Activated CD4-positive, alpha-beta T cell treated with anti-CD3 and anti-CD28 coated beads for 1 hour (primary cell): Measurements from ENCODE around the gene LRRC2.
"Not testable (repeated sequence)": the region's sequence is repeated elsewhere in the genome, so short reads cannot be mapped to it uniquely, and the experiment has no call there.

Source experiments
- DNase-seq: peaks from one replicate; pipeline ENCODE4 v3.0.0-alpha.2; 2020

The LRRC2 gene, protein sequence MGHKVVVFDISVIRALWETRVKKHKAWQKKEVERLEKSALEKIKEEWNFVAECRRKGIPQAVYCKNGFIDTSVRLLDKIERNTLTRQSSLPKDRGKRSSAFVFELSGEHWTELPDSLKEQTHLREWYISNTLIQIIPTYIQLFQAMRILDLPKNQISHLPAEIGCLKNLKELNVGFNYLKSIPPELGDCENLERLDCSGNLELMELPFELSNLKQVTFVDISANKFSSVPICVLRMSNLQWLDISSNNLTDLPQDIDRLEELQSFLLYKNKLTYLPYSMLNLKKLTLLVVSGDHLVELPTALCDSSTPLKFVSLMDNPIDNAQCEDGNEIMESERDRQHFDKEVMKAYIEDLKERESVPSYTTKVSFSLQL

DNA sequence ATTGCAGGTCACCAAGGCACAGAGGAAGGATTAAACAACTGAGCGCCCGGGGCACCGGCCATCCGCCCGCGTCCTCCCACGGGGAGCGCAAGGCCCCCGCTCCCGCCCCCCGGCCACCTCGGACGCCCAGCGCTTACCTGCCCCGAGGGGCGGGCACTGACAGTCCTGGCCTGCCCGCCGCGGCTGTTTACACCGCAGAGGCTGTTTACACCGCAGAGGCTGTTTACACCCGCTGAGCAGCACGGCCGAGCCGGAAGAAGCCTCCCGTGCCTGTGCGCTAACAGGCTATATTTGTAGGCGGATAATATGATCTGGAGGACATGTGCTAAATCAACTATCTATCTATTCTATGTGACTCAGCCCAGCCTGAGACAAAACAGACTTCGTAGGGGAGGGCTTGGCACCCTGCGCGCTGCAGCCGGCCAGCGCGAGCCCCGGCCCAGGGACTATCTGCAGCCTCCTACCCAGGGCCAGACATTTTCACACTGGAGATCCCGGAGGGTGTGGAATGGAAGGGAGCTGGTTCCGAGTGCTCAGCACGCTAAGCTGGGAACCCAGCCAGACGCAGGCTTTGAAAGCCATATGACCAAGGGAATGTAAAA is at the start of gene LRRC2:
Gene LRRC2 (minus strand): TSS at position 263 of the 602 bp plus-strand sequence. CDS start 14,711 bp downstream, outside the sequence.
- peak; percentile 18 for DNase-seq

DNA sequence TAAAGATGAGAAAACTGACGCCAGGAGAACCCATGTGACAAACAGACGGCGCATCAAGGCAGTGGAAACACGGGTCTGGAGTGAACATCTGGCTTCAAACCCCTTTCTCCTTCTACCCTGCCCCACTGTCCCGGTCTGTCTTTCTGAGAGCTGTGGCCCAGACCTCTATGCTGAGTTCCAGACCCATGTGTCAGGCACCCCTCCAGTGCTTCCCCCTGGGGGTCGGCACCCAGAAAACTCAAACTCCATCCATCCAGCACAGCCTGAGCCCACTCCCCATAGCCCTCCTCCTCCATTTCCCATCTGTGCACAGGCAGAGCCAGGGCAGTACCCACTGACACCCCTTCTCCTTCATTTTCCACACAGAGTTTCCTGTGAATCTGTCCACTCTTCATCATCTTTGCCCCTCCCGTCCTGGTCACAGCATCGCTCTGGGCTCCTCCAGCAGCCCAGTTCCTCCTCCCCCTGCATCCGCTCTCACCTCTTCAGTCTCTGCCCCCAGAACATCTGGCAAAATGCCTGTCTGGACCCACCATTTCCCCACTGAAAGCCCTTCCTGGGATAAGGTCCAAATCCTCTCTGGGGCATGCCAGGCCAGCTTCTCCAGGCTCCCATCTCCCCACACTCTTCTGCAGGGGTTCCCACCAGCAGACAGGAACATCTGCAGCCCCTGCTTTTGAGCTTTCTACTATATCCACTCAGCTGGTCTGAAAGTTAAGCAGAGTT is 49.1 kb upstream of the LRRC2 start:
- no peak for DNase-seq

DNA sequence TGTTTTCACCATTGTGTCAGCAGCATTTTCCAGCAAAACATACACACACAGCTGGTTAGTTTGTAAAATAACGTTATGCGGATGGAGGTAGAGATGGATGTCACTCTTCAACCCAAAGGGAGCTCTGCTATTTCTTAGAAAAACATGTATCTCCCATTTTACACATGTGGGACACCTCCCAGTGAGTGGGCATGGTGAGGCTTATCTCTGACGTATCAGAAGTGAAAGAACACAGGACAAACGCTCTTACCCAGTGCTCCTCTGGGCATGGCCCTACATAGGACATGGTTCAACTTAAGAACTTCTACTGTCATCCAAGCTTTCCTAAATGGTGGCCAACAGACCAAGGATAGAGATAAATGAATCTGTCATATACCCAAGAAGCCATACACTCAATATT is 48.3 kb upstream of the LRRC2 start:
- DNase-seq: no peak

DNA sequence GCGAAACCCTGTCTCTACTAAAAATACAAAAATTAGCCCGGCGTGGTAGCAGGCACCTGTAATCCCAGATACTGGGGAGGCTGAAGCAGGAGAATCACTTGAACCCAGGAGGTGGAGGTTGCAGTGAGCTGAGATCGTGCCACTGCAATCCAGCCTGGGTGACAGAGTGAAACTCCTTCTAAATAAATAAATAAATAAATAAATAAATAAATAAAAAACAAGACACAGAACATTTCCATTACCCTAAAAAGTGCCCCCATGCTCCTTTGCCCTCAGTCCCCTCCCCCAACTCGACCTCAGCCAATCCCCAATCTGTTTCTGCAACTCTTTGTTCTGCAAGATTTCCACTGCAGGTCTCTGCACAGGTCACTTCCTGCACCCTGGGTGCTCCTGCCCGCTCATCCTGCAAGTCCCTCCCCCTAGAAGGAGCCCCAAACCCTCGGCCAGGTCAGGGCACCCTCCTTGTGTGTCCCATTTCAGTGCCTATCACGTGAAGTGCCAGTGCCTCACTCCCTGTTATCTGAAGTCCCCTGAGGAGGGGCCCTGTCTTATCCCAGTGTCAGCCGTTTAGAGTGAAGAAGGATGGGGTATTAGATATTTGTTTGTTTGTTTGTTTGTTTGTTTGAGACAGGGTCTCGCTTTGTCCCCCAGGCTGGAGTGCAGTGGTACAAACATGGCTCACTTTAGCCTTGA is 47.4 kb upstream of the LRRC2 start:
- DNase-seq: no peak

DNA sequence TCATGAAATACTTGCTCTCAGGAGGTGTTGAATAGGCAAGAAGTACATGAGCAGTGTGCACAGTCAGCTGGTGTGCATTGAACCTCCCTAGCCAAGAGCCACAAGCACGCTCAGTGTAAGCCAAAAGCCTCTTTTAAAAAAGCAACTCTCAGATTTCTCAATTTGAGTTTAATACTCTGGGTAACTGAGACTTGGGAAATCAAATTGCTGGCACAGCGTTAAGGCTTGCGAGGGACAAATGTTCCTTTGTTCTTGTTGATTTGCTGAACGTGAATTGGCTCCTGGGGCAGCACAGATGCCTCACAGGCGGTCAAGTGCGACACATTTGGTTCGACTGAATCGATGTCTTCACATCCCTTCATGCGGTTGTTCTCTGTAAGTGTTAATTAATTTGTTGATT is 46.2 kb upstream of the LRRC2 start, which contains the start of gene FAM240A:
Gene FAM240A (plus strand): TSS at position 202 of the 400 bp plus-strand sequence. CDS start 159 bp downstream, at position 361.
- DNase-seq: no peak

DNA sequence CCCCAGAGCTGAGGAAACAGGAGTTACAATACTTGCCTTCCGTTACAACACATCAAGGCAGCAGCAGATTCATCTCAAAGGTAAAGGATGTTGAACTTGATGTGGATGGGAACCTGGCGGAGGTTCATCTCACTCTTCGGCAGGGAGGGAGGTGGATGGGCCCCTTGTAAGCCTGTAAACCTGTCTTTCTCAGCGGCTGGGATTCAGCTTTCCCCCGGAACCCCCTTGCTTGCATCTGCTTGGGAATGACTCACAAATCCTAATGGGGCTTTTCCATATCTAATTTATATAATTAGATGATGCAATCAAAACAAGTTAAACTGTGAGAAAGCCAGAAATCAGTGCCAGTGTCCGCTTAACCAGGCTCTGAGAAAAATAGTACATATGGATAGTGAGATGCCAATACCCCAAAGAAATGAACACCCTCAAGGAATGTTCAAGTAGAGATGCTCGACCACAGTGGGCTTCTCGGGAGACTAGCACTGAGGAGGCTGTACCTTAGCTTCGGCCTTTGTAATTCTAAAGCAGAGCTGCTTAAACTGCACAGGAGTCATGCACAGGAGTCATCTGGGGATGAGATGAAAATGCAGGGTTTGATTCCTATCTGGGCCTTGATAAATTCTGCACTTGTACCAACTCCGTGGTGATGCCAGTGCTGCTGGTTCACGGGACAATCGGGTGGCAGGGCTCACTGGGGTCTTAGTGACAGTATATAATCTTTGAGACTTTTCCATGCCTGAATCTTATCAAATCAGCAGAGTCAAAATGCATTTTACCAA is 44.0 kb upstream of the LRRC2 start:
- no peak for DNase-seq

DNA sequence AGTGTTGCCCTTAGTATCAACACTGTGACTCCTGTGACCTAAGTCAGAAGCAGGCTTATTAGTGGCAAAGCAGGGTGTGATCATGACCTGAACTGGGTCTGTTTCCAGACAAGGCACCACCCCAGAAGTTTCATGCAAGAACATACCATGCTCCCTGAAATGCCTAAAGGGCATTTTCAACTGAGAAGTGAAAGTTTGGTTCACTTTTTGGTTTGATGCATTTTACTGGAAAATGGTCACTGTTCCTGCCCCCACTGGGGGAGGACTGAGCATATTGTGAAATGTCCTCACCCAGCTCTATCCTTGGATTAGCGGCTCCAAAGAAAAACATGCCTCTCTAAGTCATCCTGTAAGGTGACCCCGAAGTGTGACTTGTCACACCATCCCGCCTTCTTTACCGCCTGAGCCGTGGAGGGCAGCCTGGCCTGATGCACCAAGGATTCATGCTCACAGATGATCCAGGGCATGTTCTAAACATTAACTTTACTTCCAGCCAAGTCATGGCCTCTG is 43.2 kb upstream of the LRRC2 start:
- no peak for DNase-seq

DNA sequence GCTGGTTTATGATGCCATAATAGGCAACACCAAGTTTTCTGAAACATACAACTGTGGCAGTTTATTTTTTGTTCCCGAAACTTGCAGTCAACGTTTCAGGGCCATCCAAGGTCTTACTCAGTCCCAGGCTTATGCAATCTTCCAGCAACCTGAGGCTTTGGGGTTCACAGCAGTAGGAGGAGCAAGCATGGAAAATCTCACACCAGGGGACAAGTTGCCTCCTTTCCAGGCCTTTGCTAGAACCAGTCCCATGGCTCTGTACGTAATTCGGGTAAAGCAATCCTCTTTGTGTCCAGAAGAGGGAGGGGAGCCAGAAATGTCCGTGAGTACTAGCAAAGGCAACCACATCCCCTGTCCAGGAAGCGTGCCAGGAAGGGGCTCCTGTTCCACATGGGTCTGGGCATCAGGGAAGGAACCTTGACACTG is 41.5 kb upstream of the LRRC2 start:
- no peak for DNase-seq

DNA sequence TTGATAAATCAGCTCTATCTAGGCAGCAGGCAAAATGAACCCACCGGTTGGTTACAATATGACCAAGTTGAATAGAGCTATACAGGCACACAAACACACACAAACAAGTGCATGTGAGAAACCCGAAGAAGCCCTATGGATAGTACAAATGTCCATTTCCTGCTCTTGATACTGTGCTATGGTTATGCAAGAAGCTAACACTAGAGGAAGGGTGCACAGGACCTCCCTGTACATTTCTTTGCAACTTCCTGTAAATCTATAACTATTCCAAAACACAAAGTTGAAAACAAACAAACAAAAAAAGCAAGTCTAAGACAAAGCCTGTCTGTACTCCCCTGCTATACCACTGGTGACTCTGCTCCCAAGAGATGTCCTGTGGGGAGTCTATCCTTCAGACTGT is 38.0 kb upstream of the LRRC2 start:
- no peak for DNase-seq

DNA sequence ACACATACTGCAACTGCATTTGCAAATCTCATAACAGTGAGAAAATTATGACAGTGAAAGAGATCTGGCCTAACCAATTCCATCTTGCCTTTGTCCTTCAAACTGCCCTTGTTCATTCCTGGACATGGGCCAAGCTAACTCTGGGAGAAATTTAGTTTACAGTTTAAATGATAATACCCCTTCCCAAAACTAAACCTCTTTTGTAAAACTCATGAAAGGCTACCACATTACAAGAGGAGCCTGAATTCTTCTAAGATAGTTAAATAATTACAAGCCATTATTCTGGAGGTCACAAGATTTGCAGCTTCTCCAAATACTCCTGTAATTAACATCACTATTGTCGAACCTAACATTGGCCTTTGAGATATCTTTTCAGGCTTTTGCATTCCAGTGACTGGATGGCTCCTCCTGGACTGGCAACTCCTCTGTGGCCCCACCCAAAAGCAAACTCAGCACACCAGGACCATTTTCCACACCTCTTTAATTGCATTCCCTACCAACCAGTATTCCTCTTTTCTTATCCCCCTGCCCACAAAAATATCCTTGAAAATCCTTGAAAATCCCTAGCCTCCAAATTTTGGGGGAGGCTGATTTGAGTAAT is 37.4 kb upstream of the LRRC2 start:
- DNase-seq: no peak

DNA sequence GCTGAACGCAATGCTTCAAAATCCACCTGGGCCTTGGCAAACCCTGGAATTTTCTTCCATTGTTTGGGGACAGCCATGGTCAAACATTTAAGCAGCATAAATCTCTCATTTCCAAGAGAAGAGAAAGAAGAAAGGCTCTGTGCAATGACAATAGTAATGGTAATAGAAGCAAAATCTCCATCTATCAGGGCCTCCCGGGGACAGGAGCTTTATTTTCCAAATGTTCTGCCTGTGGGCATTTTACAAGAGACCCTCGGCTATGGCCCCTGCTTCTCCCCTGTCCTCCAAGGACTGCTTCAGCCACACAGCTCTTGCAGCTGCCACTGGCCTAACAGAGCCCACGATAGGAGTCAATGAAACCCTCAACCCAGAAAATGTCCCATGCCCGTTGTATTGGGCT is 33.5 kb upstream of the LRRC2 start:
- no peak for DNase-seq

DNA sequence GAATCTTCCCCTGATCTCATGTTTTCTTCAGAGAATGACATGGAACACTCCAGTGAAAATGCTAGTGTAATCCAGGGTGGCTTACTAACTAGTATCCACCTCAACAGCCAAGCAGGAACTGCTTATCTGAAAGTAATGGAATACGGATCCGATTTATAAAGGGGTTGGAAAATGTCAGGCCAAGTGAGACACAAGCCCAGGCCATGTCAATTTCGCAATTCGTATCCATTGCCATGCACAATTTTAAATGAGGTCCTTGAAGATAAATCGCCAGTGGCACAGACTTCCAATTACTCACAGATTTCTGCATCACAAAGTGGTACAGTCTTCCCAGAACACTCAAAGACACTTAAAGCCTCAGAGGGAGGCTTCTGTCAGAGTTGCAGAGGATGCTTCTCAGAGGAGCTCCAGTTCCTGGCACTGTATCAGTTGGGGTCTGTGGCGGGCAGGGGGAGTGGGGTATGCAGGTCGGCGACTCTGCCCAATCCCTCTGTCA is 29.8 kb upstream of the LRRC2 start:
- DNase-seq: no peak

DNA sequence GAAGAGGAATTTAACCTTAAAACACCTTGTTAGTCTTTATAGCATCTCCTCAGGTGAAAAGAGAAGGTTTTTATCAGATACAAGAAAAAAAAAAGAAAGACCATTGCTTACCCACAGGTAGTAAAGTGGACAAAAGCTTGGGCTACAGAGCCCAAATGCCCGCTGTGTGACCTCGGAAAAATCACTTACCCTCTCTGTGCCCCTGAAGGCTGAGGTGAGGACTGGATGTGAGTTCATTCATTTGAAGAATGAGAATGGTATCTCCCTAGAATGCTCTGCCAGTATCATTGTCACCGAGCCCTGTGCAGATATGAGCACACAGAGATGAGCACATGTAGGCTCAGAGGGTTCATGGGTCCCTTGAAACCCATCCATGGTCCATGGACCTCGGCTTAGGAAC is 28.6 kb upstream of the LRRC2 start:
- DNase-seq: no peak

DNA sequence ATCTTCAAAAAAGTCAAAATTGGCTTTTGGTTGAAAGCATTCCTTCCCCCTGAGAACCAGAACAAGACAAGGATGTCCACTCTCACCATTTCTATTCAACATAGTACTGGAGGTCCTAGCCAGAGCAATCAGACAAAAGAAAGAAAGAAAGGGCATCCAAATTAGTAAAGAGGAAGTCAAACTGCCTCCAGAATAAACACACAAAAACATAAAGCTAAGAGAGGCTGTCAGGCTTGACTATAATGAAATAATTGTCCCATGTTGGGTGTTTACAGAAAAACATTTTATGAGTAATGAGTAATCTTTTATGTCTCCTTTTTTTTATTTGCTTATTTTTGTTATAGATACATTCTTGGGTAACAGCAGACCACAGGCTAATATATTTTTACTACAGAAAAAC is 27.9 kb upstream of the LRRC2 start:
- DNase-seq: no peak

DNA sequence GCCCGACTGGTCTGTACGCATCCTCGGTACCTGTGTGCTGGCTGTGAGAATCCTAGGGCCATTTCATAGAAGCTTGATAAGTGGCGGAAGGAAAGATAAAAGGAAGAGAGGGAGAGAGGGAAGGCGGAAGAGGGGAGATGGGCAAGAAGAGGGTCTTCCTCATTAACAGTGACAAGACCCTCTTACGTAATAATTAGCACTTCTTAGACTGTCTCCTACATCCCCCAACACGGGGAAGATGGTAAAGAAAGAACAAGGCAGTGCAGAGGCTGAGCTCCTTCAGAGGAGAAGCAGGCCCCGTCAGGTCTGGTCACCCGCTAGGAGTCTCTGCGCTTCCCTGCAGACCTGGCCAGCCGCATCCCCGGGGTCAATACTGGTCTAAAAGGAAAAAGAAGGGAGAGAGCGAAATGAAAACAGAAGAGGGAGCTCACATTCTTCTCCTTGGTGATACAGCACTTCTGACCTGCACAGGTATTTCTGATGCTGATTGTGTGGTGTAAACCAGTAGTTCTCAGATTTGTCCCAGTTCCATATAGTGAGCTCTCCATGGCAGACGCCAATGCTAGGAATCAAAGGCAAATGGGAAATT is 27.3 kb upstream of the LRRC2 start:
- DNase-seq: no peak

DNA sequence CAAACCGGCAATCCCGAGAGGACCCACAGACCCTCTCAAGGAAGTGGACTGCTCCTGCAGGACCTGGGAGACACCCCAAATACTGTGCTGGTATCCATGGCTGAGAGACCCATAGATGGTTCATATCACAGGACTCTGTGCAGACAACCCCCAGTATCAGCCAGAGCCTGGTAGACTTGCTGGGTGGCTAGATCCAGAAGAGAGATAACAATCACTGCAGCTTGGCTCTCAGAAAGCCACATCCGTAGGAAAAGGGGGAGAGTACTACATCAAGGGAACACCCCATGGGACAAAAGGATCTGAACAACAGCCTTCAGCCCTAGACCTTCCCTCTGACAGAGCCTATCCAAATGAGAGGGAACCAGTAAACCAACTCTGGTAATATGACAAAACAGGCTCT is 21.2 kb upstream of the LRRC2 start:
- not testable (repeated sequence) for DNase-seq

DNA sequence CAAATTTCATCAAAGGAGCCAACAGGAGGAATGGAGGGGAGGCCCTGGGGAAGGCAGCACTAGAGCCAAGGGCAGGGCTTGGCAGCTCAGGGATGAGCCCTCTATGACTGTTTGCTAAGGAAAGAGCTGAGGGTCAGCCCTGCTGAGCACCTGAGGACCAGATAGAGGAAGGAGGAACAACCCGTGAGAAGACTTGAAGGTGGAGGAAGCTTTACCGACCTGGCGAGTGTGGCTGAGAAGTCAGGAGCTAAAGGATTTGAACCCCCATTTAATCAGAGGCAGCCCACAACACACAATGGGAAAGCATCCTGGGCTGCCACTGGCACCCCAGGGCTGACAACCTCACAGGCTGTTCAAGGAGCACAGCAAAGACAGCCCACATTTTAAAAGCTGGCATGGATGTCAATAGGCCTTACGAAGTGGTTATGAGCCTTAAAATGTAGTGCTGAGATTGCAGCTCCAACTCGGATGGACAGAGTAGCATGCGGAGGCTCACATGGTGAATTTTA is 20.7 kb upstream of the LRRC2 start:
- no peak for DNase-seq

DNA sequence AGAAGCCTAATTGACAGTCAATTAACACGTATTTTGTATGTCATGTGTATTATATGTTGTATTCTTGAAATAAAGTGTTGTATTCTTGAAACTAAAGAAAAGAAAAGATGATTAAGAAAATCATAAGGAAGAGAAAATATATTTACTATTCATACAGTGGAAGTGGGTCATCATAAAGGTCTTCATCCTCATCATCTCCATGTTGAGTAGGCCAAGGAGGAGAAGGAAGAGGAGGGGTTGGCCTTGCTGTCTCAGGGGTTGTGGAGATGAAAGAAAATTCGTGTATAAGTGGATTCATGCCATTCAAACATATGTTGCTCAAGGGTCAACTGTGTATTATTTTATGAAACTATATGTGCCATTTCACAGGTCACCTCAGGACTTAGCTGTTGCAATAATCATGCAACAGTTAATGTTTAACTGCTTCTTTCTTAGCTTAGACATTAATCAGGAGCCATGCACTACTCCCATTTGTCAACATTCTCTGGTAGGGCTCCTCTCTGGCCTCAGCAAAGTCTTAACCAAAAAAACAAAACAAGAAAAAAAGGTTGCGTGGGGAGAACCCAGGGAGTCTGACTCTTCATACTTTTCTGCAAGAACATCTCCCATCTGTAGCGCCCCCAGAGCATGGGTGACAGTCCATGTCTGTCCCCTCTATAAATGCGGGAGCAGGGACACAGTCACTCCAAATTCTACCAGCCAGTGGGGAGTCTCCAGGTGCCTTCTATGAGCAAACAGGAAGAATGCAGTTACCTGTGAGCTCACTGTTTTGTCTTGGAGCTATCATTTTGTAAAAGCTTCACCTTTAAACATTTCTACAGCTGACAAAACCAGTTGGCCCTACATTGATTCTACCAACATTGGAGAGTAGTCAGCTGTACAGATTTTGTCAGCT is 19.9 kb upstream of the LRRC2 start:
- DNase-seq: no peak

DNA sequence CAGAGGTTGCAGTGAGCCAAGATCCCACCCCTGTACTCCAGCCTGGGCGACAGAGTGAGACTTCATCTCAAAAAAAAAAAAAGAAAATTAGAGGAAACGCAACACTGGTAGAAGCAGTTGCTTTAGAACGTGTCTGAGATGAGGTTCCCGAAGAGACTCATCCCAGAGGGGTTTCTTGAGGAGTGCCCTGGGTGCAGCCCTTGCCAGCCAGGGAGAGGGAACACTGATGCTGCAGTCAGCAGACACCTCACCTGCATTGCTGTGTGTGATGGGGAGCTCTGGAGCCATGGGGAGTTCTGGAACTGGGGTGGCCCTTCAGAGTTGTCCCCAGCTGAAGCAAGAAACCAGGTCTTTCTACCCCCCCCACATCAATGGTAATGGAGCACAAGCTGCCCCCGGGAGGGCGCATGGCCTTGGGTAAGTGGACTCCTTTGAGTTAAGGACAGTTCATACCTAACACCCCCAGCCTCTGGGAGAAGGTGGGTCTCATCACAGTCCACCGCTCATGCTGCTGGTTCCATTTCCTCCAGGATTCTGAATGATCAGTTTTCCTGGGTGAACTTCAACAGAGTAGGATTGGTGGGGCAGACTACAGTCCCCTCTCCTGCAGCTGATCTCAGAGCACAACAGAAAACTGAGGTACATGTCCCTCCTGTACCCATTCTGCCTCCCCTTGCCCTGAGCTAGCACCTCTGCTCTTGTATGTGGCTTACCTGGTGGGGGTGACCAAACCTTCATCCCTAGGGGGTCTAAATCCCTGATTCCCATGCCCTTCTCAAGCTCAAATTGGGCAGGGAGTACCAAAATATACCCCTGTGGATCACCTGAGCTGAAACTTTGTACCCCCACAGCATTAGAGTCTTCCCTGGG is 18.7 kb upstream of the LRRC2 start:
- no peak for DNase-seq
